ENCODE data around the gene CDH4. TPM values are rescaled to one million over a fixed set of nuclear protein-coding genes. Genes with fewer than 3 reads are reported as not detected.

CDH4 gene
- total RNA-seq, 1 donor from 2014 or later = not detected

DNA sequence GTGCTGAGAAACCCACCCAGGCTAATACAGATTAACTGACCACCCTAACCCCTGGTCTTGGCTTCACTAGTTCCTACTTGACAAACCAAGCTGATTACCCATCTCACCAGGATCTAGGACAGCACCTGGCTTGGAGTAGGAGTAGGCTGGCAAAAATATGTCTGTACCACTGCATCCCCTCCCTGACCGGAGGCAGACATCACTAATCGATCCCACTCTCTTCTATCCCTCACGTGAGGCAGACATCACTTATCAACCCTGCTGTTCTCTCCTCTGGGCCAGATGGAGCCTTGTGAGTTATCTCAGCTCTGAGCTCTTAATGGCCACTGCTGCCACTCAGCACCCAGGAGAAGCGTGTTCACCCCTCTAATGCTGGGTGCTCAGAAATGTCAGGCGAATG is 324.3 kb downstream of the CDH4 start:
- H3K4me3 ChIP-seq = no peak overlapping the region
- TF ChIP-seq, protein P1, sequence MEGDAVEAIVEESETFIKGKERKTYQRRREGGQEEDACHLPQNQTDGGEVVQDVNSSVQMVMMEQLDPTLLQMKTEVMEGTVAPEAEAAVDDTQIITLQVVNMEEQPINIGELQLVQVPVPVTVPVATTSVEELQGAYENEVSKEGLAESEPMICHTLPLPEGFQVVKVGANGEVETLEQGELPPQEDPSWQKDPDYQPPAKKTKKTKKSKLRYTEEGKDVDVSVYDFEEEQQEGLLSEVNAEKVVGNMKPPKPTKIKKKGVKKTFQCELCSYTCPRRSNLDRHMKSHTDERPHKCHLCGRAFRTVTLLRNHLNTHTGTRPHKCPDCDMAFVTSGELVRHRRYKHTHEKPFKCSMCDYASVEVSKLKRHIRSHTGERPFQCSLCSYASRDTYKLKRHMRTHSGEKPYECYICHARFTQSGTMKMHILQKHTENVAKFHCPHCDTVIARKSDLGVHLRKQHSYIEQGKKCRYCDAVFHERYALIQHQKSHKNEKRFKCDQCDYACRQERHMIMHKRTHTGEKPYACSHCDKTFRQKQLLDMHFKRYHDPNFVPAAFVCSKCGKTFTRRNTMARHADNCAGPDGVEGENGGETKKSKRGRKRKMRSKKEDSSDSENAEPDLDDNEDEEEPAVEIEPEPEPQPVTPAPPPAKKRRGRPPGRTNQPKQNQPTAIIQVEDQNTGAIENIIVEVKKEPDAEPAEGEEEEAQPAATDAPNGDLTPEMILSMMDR (IDR thresholded peaks at IDR 0.05) = no peak
- no peaks in the 10 kb centered on the region for H3K9me3 ChIP-seq
- no peaks in the 10 kb centered on the region for H3K36me3 ChIP-seq
- H3K4me1 ChIP-seq = no peaks in the 10 kb centered on the region
- DNase-seq (ENCODE audit: low spot score in 2 of 2) = no peak
- H3K27ac ChIP-seq = no peak overlapping the region
- intact Hi-C loops (cut with DNase I) = no loop called here
- H3K27me3 ChIP-seq = no peaks in the 10 kb centered on the region

DNA sequence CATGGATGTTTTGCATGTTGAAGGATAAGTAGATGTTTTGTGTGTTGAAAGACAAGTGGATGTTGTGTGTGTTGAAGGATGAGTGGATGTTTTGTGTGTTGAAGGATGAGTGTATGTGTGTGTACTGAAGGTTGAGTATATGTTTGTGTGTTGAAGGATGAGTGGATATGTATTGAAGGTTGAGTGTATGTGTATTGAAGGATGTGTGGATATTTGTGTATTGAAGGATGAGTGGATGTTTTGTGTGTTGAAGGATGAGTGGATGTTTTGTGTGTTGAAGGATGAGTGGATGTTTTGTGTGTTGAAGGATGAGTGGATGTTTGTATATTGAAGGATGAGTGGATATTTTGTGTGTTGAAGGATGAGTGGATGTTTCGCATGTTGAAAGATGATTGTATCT is 325.0 kb downstream of the CDH4 start:
- no peaks in the 10 kb centered on the region for H3K9me3 ChIP-seq
- TF ChIP-seq, protein P1 (IDR thresholded peaks at IDR 0.05) = no peak
- DNase-seq (ENCODE audit: low spot score in 2 of 2) = no peak
- H3K27me3 ChIP-seq = no peaks in the 10 kb centered on the region
- intact Hi-C loops (cut with DNase I) = no loop called here
- H3K4me3 ChIP-seq = no peak overlapping the region
- H3K36me3 ChIP-seq = no peaks in the 10 kb centered on the region
- no peaks in the 10 kb centered on the region for H3K4me1 ChIP-seq
- no peak overlapping the region for H3K27ac ChIP-seq

DNA sequence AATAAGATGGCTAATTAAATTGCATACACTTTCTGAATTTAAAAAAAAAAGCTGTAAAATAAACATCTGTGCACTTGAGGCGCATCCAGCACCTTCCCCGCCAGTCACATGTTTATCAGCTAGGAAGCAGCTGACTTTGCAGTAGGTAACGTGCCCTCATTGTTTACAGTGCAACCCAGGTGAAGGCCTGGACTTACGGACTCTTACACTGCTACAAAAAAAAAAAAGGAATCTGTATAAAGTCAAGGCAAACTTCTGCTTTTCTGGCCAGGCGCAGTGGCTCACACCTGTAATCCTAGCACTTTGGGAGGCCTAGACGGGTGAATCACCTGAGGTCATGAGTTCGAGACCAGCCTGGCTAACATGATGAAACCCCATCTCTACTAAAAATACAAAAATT is 327.8 kb downstream of the CDH4 start:
- Histone ChIP-seq H3K27me3 (no peaks in the 10 kb centered on the region), H3K4me1 (no peaks in the 10 kb centered on the region), H3K36me3 (no peaks in the 10 kb centered on the region), H3K27ac (no peak overlapping the region), H3K4me3 (no peak overlapping the region), H3K9me3 (no peaks in the 10 kb centered on the region)
- TF ChIP-seq, protein P1 (IDR thresholded peaks at IDR 0.05) = no peak
- intact Hi-C loops (cut with DNase I) = no loop called here
- no peak for DNase-seq (ENCODE audit: low spot score in 2 of 2)

DNA sequence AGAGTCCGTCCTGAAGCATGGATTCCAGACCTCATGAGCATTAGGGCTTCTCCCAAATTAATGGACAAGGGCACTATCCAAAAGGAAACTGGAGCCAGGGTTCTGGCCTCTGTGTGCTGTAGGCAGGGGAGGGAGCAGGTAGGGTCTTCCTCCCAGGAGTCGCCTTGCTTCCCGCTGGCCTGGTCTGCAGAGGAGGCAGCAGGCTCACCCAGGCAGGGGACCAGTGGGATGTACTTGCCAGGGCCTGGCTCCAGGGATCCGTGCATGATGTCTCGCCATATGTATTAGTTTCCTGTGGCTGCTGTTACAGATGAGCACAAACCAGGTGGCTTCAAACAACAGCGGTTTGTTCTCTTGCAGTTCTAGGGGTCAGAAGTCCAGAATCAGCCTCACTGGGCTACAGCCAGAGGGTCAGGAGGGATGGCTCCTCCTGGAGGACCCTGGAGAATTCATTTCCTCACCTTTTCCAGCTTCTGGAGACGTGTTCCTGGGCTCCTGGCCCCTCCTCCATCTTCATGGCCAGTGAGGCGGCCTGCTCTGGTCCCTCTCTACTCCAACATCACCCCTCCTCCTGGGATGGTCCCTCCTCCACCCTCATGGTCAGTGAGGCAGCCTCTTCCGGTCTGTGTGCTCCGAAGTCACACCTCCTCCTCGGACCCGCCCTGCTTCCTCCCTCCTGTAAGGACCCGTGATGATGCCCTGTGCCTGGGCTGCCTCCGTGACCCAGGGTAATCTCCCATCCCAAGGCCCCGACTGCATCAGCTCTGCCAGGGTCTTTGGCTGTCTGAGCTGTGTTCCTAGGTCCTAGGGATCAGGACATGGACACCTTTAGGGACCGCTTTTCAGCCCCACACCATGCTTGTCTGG is 329.1 kb downstream of the CDH4 start:
- DNase-seq (ENCODE audit: low spot score in 2 of 2) = no peak
- intact Hi-C loops (cut with DNase I) = no loop called here
- H3K27ac ChIP-seq = no peak overlapping the region
- no peaks in the 10 kb centered on the region for H3K9me3 ChIP-seq
- no peak overlapping the region for H3K4me3 ChIP-seq
- H3K27me3 ChIP-seq = no peaks in the 10 kb centered on the region
- H3K4me1 ChIP-seq = no peaks in the 10 kb centered on the region
- no peaks in the 10 kb centered on the region for H3K36me3 ChIP-seq
- TF ChIP-seq, protein P1 (IDR thresholded peaks at IDR 0.05) = no peak

DNA sequence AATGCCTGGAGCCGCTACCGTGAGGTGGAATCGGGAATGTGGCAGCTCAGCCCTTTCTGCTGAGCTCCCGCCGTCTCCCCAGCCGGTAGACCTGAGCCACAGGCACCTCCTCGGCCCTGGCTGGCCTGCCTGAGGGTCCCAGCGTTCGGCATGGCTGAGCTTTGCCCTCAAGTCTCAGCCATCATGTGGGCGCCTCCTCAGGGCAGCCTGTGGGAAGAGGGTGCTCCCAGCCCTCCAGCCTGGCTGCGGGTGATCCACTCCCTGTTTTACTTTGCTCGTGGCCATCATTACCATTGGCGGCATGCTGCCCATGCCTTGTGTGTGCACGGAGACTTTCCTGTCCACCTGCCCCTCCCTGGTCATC is 329.7 kb downstream of the CDH4 start:
- TF ChIP-seq, protein P1 (IDR thresholded peaks at IDR 0.05) = no peak
- no peak for DNase-seq (ENCODE audit: low spot score in 2 of 2)
- intact Hi-C loops (cut with DNase I) = no loop called here
- H3K36me3 ChIP-seq = no peaks in the 10 kb centered on the region
- no peak overlapping the region for H3K4me3 ChIP-seq
- H3K9me3 ChIP-seq = no peaks in the 10 kb centered on the region
- H3K27ac ChIP-seq = no peak overlapping the region
- no peaks in the 10 kb centered on the region for H3K4me1 ChIP-seq
- no peaks in the 10 kb centered on the region for H3K27me3 ChIP-seq
